ENCODE measurements around the gene BCO2. TPM values are rescaled to one million over a fixed set of nuclear protein-coding genes. Genes with fewer than 3 reads are reported as not detected.
A peak's percentile ranks its signal among the peaks of the same experiment; 100 is the strongest.

Gene BCO2
- total RNA-seq, 4 donors from 2014 or later: 9.9 to 56.2 (median 25.4) TPM

DNA sequence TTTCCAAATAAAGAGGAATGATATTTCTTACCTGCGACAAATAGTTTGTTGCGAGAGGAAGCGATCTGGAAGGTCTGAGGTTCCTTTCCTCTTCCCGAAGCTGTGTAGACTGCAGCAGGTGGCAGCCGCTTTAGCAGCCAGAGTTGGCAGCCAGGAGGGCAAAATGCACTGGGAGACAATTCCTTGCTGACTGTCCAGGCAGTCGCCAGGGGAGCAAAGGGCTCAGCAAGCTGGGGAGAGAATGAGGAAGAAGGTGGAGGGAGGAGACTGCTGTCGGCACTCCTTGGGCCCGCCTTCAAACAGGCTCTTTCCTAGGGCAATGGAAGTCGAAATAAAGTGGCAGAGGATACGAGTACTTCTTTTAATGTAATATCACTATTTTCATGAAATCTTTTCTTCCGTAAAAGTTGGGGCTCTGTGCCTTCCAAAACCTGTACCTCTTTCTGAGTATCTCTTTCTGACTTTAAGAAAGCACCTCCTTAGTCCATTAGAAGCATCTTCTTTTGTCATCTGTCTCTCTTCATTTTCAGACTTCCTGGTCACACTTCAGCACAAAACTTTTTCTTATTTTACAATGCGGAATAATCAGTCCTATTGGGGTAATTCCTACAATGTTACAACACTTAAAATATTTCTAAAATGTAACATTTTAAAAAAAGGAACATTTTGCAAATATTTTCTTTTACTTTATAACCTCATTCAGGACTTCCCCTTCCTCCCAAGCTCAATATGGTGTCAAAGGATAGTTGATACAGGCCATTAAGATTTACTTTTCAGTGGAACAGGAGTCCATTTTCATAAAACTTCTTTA is 11.2 kb upstream of the BCO2 start, which contains the start of gene IL18:
TSS of gene IL18 (minus strand) at position 220 of the 811 bp plus-strand sequence. CDS start 9,041 bp downstream, outside the sequence.
- peak in 2 of 3 donors; percentile 84 to 88 for DNase-seq
- H3K27ac ChIP-seq: peak within 1 kb of the TSS in 3 of 4 donors; percentile 57 to 67 (median 59)
- H3K9me3 ChIP-seq: no peaks in the 10 kb centered on the region
- no peaks in the 10 kb centered on the region for H3K4me1 ChIP-seq
- no peaks in the 10 kb centered on the region for H3K36me3 ChIP-seq
- H3K4me3 ChIP-seq: peak within 1 kb of the TSS in 3 of 4 donors; percentile 18 to 41 (median 41)
- TF ChIP-seq POLR2A (IDR thresholded peaks at IDR 0.05): peak; percentile 75 to 86
- TF ChIP-seq, protein P1, sequence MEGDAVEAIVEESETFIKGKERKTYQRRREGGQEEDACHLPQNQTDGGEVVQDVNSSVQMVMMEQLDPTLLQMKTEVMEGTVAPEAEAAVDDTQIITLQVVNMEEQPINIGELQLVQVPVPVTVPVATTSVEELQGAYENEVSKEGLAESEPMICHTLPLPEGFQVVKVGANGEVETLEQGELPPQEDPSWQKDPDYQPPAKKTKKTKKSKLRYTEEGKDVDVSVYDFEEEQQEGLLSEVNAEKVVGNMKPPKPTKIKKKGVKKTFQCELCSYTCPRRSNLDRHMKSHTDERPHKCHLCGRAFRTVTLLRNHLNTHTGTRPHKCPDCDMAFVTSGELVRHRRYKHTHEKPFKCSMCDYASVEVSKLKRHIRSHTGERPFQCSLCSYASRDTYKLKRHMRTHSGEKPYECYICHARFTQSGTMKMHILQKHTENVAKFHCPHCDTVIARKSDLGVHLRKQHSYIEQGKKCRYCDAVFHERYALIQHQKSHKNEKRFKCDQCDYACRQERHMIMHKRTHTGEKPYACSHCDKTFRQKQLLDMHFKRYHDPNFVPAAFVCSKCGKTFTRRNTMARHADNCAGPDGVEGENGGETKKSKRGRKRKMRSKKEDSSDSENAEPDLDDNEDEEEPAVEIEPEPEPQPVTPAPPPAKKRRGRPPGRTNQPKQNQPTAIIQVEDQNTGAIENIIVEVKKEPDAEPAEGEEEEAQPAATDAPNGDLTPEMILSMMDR (IDR thresholded peaks at IDR 0.05): peak in 3 of 6 experiments; percentile 28 to 44 (median 37)
- H3K27me3 ChIP-seq: no peaks in the 10 kb centered on the region

DNA sequence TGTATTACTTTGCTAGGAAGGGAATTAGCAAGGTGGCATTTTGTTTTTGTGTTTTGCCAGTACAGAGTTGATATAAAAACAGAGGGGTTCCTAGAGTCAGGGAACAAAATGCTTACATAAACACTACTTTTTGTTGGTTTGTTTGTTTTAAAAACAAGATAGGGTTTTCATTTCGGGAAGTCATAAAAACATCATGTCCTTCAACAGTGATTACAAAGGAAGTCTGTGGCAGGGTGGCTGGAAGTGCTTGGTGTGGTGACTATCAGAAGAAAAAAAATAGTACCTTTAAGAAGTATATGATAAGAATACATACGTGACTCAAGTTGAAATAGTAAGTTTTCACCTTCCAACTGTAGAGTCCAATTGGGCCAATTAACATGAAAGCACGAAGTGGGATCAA is 10.3 kb upstream of the BCO2 start:
- Histone ChIP-seq H3K4me3 (no peak overlapping the region), H3K9me3 (no peaks in the 10 kb centered on the region), H3K27me3 (no peaks in the 10 kb centered on the region), H3K27ac (no peak overlapping the region), H3K36me3 (no peaks in the 10 kb centered on the region), H3K4me1 (no peaks in the 10 kb centered on the region)
- DNase-seq: no peak
- no peak for TF ChIP-seq POLR2A (IDR thresholded peaks at IDR 0.05)
- TF ChIP-seq, protein P1 (IDR thresholded peaks at IDR 0.05): no peak

DNA sequence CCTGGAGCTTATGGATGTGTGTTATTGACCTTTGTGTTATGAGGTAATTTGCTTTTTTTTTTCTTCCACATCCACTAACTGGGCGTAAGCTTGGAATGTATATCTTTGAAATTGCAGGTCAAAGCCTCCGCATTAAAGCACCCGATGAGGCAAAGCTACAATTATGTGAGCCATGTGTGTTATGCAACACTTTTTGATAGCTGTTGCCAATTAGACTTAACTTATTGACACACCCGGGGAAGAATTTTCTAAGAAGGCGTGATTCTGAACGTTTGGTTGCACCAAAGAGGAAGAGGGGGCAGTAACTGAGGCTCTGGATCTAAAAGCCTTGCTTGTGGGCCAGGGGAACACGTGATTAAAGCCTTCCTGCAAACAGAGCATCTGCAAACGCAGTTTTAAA is 8.8 kb upstream of the BCO2 start:
- DNase-seq: peak in 1 of 3 donors; percentile 57
- Histone ChIP-seq H3K36me3 (no peaks in the 10 kb centered on the region), H3K27me3 (no peaks in the 10 kb centered on the region), H3K4me3 (no peak overlapping the region), H3K9me3 (no peaks in the 10 kb centered on the region), H3K4me1 (no peaks in the 10 kb centered on the region), H3K27ac (peak overlapping the region in 2 of 4 donors; percentile 41 to 49)
- TF ChIP-seq, protein P1 (IDR thresholded peaks at IDR 0.05): no peak
- no peak for TF ChIP-seq POLR2A (IDR thresholded peaks at IDR 0.05)

DNA sequence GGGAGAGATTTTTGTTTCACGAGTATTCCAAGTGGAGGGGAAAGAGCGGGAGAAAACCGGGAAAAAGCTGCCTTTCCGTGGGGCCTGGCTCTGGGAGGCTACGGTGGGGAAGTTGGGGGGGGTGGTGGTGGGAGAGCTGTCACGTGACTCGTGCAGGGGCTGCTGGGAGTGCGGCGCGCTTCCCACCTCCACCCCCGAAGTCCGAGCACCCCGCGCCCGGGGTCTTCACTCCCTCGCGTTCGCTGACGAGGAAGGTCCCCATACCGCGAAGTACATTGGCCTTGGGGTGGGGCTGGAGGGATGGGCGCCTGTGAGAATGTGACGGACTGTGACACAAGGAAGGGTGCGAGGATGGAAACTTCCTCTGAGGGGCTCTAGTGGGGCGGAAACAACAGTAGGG is 8.2 kb upstream of the BCO2 start, which contains the start of gene TEX12:
TSS of gene TEX12 (plus strand) at position 228 of the 400 bp plus-strand sequence. CDS start 1,897 bp downstream, outside the sequence.
- H3K36me3 ChIP-seq: no peaks in the 10 kb centered on the region
- H3K27me3 ChIP-seq: no peaks in the 10 kb centered on the region
- TF ChIP-seq, protein P1 (IDR thresholded peaks at IDR 0.05): no peak
- no peaks in the 10 kb centered on the region for H3K4me1 ChIP-seq
- H3K27ac ChIP-seq: peak within 1 kb of the TSS in 3 of 4 donors; percentile 34 to 57 (median 49)
- DNase-seq: no peak
- H3K4me3 ChIP-seq: no peak within 1 kb of the TSS
- no peaks in the 10 kb centered on the region for H3K9me3 ChIP-seq

DNA sequence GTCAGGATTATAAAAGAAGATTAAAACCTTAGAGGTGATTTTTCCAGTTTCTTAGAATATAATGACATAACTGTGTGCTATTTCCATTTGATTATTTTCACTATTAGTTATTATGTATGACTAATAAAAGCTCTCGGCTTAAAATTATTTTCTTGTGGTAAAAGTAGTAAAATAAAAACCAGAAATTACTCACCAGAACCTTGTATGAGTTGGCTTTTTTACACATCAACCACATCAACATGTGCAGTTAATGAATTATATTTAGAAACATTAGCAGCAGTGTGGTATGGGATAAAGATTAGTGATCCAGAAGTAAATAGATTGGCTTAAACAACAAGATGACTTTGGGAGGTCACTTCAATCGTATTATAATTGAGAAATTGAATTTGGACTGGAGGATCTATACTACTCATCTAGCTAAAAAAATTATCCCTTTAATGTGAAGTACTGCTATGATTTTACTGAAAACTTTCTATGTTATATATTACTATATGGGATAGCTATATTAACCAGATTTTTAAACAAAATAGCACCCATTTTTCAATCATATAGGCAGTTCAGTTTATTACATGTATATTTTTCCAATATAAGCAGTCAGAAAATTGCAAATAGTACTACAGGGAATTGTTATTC is 2.8 kb upstream of the BCO2 start:
- Histone ChIP-seq H3K36me3 (no peaks in the 10 kb centered on the region), H3K9me3 (no peaks in the 10 kb centered on the region), H3K27ac (no peak overlapping the region), H3K4me1 (peaks cover 0 to 9% (median 3%) of the 10 kb centered on the region in 4 donors), H3K4me3 (no peak overlapping the region), H3K27me3 (no peaks in the 10 kb centered on the region)
- no peak for DNase-seq
- no peak for TF ChIP-seq POLR2A (IDR thresholded peaks at IDR 0.05)
- TF ChIP-seq, protein P1 (IDR thresholded peaks at IDR 0.05): no peak

Measured in Peyer's patch (tissue), 4 donors.